NCI-H82 (cell line): ENCODE data around the gene ZBTB45.
"Not testable (repeated sequence)": the region's sequence is repeated elsewhere in the genome, so short reads cannot be mapped to it uniquely, and the experiment has no call there.

Experiments used
- DNase-seq: peaks from one replicate; lab custom pipeline; 2025; lab: John Stamatoyannopoulos, UW

Gene ZBTB45

GRCh38 chr19:58554494-58555368 is 35.1 kb upstream of the ZBTB45 start, which contains the start of gene CHMP2A:
CHMP2A (minus strand) TSS chr19:58555105; CDS start chr19:58554212, 893 bp downstream.
- no peak for DNase-seq

- no peak for DNase-seq
Observed at GRCh38 chr19:58553799-58554493, 34.3 kb upstream of the ZBTB45 start.

GRCh38 chr19:58552655-58553054 is 33.0 kb upstream of the ZBTB45 start:
- no peak for DNase-seq

GRCh38 chr19:58551577-58552471 is 32.2 kb upstream of the ZBTB45 start:
- DNase-seq, result no peak

- DNase-seq, result no peak
Observed at GRCh38 chr19:58551123-58551497, 31.5 kb upstream of the ZBTB45 start.

- no peak for DNase-seq
Observed at GRCh38 chr19:58550362-58551122, 30.9 kb upstream of the ZBTB45 start.

GRCh38 chr19:58549664-58550361 is 30.2 kb upstream of the ZBTB45 start:
- no peak for DNase-seq

- DNase-seq, result no peak
Observed at GRCh38 chr19:58548859-58549663, 29.5 kb upstream of the ZBTB45 start.

GRCh38 chr19:58547323-58548312 is 28.0 kb upstream of the ZBTB45 start:
- no peak for DNase-seq

- no peak for DNase-seq
Observed at GRCh38 chr19:58546019-58546530, 26.5 kb upstream of the ZBTB45 start.

GRCh38 chr19:58545286-58546018 is 25.8 kb upstream of the ZBTB45 start:
- no peak for DNase-seq

- no peak for DNase-seq
Observed at GRCh38 chr19:58544591-58545285, 25.1 kb upstream of the ZBTB45 start.

GRCh38 chr19:58543826-58544590 is 24.4 kb upstream of the ZBTB45 start, which contains the start of gene TRIM28:
TRIM28 (plus strand) TSS chr19:58544064; CDS start chr19:58544758, 694 bp downstream.
- DNase-seq, result no peak

GRCh38 chr19:58542641-58543372 is 23.2 kb upstream of the ZBTB45 start:
- not testable (repeated sequence) for DNase-seq

- not testable (repeated sequence) for DNase-seq
Observed at GRCh38 chr19:58539169-58539559, 19.6 kb upstream of the ZBTB45 start.
